HG03159 (cell line): ENCODE measurements around the gene PTRH1.

ENCODE experiments used
- ATAC-seq: cut with Tn5 transposase; IDR thresholded peaks from one replicate; pipeline ENCODE4 v1.9.1; 2021; ENCODE audit warnings: mild to moderate bottlenecking, moderate library complexity; ENCODE audit not compliant: unreplicated experiment

PTRH1 gene

GRCh38 chr9:127664678-127665507 lies 50.6 kb downstream of the PTRH1 start:
- ATAC-seq: no peak

- no peak for ATAC-seq
These were observed 51.2 kb downstream of the PTRH1 start for GRCh38 chr9:127664324-127664677.
